ENCODE data around the gene SBF2. TPM values are rescaled to one million over a fixed set of nuclear protein-coding genes. Genes with fewer than 3 reads are reported as not detected.

The SBF2 gene
- total RNA-seq, 1 donor: 61.2 TPM

GRCh38 chr11:9823887-9824385, 470.1 kb downstream of the SBF2 start:
- Histone ChIP-seq H2AFZ (ENCODE audit: low read length) (no peak overlapping the region), H3K4me1 (ENCODE audit: insufficient read depth, low read length) (peaks cover 28% of the 10 kb centered on the region), H3K36me3 (ENCODE audit: insufficient read depth, low read length) (no peaks in the 10 kb centered on the region), H3K79me2 (ENCODE audit: insufficient read depth, low read length) (no peaks in the 10 kb centered on the region), H3K27me3 (ENCODE audit: insufficient read depth, low read length) (no peaks in the 10 kb centered on the region), H3K4me3 (ENCODE audit: insufficient read depth, low read length) (no peak overlapping the region), H3K4me2 (ENCODE audit: insufficient read depth, low read length) (no peak overlapping the region), H4K20me1 (ENCODE audit: insufficient read depth, low read length) (no peaks in the 10 kb centered on the region), H3K27ac (ENCODE audit: low read depth, low read length) (peak overlapping the region; percentile 19), H3K9me3 (ENCODE audit: low read depth, low read length) (no peaks in the 10 kb centered on the region)
- DNase-seq (ENCODE audit: insufficient read length, low spot score, missing footprints): no peak
- TF ChIP-seq, protein P1, sequence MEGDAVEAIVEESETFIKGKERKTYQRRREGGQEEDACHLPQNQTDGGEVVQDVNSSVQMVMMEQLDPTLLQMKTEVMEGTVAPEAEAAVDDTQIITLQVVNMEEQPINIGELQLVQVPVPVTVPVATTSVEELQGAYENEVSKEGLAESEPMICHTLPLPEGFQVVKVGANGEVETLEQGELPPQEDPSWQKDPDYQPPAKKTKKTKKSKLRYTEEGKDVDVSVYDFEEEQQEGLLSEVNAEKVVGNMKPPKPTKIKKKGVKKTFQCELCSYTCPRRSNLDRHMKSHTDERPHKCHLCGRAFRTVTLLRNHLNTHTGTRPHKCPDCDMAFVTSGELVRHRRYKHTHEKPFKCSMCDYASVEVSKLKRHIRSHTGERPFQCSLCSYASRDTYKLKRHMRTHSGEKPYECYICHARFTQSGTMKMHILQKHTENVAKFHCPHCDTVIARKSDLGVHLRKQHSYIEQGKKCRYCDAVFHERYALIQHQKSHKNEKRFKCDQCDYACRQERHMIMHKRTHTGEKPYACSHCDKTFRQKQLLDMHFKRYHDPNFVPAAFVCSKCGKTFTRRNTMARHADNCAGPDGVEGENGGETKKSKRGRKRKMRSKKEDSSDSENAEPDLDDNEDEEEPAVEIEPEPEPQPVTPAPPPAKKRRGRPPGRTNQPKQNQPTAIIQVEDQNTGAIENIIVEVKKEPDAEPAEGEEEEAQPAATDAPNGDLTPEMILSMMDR (IDR thresholded peaks at IDR 0.05; ENCODE audit: extremely low read depth, low read depth, low read length): no peak

DNA sequence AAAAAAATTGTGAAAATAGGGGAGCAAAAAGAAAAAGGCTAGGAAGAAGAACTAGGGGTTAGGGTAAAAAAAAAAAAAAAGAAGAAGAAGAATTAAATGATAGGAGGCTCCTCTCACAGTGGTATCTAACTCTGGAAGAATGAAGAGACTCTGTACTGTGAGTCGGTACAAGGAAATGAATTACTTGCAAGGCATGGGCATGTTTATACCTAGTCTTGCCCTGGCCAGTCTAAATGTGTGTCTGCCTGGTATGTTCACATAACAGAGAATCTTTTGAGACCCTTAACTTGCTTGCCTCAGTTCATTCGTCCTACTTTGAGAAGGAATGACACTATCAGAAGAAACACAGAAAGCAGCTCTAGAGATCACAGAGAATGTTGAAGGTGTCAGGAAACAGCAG, 470.6 kb downstream of the SBF2 start:
- Histone ChIP-seq H3K27ac (ENCODE audit: low read depth, low read length) (peak overlapping the region; percentile 19), H4K20me1 (ENCODE audit: insufficient read depth, low read length) (no peaks in the 10 kb centered on the region), H2AFZ (ENCODE audit: low read length) (no peak overlapping the region), H3K4me1 (ENCODE audit: insufficient read depth, low read length) (peaks cover 28% of the 10 kb centered on the region), H3K4me3 (ENCODE audit: insufficient read depth, low read length) (no peak overlapping the region), H3K9me3 (ENCODE audit: low read depth, low read length) (no peaks in the 10 kb centered on the region), H3K27me3 (ENCODE audit: insufficient read depth, low read length) (no peaks in the 10 kb centered on the region), H3K4me2 (ENCODE audit: insufficient read depth, low read length) (no peak overlapping the region), H3K36me3 (ENCODE audit: insufficient read depth, low read length) (no peaks in the 10 kb centered on the region), H3K79me2 (ENCODE audit: insufficient read depth, low read length) (no peaks in the 10 kb centered on the region)
- TF ChIP-seq, protein P1 (IDR thresholded peaks at IDR 0.05; ENCODE audit: extremely low read depth, low read depth, low read length): no peak
- DNase-seq (ENCODE audit: insufficient read length, low spot score, missing footprints): no peak

- DNase-seq (ENCODE audit: insufficient read length, low spot score, missing footprints): peak; percentile 50
- Histone ChIP-seq H3K4me3 (ENCODE audit: insufficient read depth, low read length) (no peak overlapping the region), H3K4me2 (ENCODE audit: insufficient read depth, low read length) (no peak overlapping the region), H3K9me3 (ENCODE audit: low read depth, low read length) (no peaks in the 10 kb centered on the region), H3K79me2 (ENCODE audit: insufficient read depth, low read length) (no peaks in the 10 kb centered on the region), H4K20me1 (ENCODE audit: insufficient read depth, low read length) (no peaks in the 10 kb centered on the region), H2AFZ (ENCODE audit: low read length) (no peak overlapping the region), H3K27me3 (ENCODE audit: insufficient read depth, low read length) (no peaks in the 10 kb centered on the region), H3K4me1 (ENCODE audit: insufficient read depth, low read length) (peaks cover 30% of the 10 kb centered on the region), H3K27ac (ENCODE audit: low read depth, low read length) (no peak overlapping the region), H3K36me3 (ENCODE audit: insufficient read depth, low read length) (no peaks in the 10 kb centered on the region)
- TF ChIP-seq, protein P1 (IDR thresholded peaks at IDR 0.05; ENCODE audit: extremely low read depth, low read depth, low read length): no peak
These were observed 472.8 kb downstream of the SBF2 start for GRCh38 chr11:9821008-9821752.

GRCh38 chr11:9820260-9820659, 473.8 kb downstream of the SBF2 start:
- Histone ChIP-seq H3K4me1 (ENCODE audit: insufficient read depth, low read length) (peaks cover 30% of the 10 kb centered on the region), H3K36me3 (ENCODE audit: insufficient read depth, low read length) (no peaks in the 10 kb centered on the region), H3K79me2 (ENCODE audit: insufficient read depth, low read length) (no peaks in the 10 kb centered on the region), H3K27ac (ENCODE audit: low read depth, low read length) (no peak overlapping the region), H3K4me3 (ENCODE audit: insufficient read depth, low read length) (no peak overlapping the region), H4K20me1 (ENCODE audit: insufficient read depth, low read length) (no peaks in the 10 kb centered on the region), H3K9me3 (ENCODE audit: low read depth, low read length) (no peaks in the 10 kb centered on the region), H3K4me2 (ENCODE audit: insufficient read depth, low read length) (no peak overlapping the region), H2AFZ (ENCODE audit: low read length) (no peak overlapping the region), H3K27me3 (ENCODE audit: insufficient read depth, low read length) (no peaks in the 10 kb centered on the region)
- DNase-seq (ENCODE audit: insufficient read length, low spot score, missing footprints): no peak
- TF ChIP-seq, protein P1 (IDR thresholded peaks at IDR 0.05; ENCODE audit: extremely low read depth, low read depth, low read length): no peak

All from osteoblast (primary cell).